ENCODE data around the gene FAM13C. TPM values are rescaled to one million over a fixed set of nuclear protein-coding genes. Genes with fewer than 3 reads are reported as not detected.

FAM13C gene
- total RNA-seq, 3 donors from 2014 or later (not counting 1 experiment from before 2014, with no cell fraction given), result not detected

DNA sequence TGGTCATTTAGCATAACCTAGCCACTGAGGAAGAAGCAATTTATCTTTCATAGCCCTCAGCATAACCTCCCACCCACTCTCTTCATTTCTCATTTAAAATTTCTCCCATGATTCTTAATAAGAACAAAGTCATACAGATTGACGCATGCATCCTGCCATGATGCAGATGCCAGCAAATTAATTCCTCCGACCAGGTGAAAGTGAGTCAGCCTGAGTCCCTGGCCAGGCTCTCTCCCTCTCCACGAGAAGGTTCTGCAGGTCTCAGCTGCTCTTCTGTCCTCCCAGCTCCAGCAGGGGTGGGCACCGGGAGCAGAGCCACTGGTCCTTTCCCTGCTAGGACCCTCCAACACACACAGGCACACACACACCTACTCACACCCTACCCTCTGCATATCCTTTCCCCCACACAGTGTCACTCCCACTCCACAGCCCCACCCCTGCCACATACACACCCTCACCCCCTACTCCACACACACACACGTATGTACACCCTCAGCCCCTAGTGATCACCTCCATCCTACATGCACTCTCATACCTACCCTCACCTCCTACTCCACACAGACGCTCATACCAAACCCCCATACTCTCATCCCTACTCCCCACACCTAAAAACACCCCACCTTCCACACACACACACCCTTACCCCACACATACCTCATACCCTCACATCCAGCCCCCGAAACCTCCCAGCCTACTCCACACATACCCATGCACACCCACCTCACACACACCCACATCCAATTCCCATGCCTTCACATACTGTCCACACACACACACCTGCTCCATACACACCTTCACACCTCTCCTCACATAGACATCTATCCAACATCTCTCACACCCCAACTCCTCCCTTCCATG is 78.0 kb downstream of the FAM13C start:
- no peak for ATAC-seq
- TF ChIP-seq, protein P1, sequence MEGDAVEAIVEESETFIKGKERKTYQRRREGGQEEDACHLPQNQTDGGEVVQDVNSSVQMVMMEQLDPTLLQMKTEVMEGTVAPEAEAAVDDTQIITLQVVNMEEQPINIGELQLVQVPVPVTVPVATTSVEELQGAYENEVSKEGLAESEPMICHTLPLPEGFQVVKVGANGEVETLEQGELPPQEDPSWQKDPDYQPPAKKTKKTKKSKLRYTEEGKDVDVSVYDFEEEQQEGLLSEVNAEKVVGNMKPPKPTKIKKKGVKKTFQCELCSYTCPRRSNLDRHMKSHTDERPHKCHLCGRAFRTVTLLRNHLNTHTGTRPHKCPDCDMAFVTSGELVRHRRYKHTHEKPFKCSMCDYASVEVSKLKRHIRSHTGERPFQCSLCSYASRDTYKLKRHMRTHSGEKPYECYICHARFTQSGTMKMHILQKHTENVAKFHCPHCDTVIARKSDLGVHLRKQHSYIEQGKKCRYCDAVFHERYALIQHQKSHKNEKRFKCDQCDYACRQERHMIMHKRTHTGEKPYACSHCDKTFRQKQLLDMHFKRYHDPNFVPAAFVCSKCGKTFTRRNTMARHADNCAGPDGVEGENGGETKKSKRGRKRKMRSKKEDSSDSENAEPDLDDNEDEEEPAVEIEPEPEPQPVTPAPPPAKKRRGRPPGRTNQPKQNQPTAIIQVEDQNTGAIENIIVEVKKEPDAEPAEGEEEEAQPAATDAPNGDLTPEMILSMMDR (IDR thresholded peaks at IDR 0.05), result no peak
- peaks cover 0 to 4% of the 10 kb centered on the region in 2 donors for H3K4me1 Mint-ChIP-seq
- H3K9me3 Mint-ChIP-seq, result peaks cover 0 to 7% of the 10 kb centered on the region in 2 donors
- Histone ChIP-seq H3K27me3 (ENCODE audit: control insufficient read depth, insufficient read depth, low read length) (no peaks in the 10 kb centered on the region), H3K4me1 (ENCODE audit: control insufficient read depth, insufficient read depth, low read length) (no peaks in the 10 kb centered on the region), H3K4me3 (ENCODE audit: low read length) (no peak overlapping the region), H3K27ac (ENCODE audit: low read length) (no peak overlapping the region), H3K36me3 (ENCODE audit: control insufficient read depth, insufficient read depth, low read length) (no peaks in the 10 kb centered on the region), H3K9me3 (ENCODE audit: control insufficient read depth, insufficient read depth, low read length) (no peaks in the 10 kb centered on the region)
- intact Hi-C loops (cut with micrococcal nuclease), result no loop called here
- no peaks in the 10 kb centered on the region for H3K36me3 Mint-ChIP-seq
- no peak for DNase-seq
- no peaks in the 10 kb centered on the region for H3K27me3 Mint-ChIP-seq (ENCODE audit: low read depth in 2 of 2)
- no peak overlapping the region for H3K27ac Mint-ChIP-seq
- WGBS (ENCODE audit: insufficient coverage), result 83% methylated on average over 7 of the region's 7 CpGs
- no peak overlapping the region for H3K4me3 Mint-ChIP-seq

DNA sequence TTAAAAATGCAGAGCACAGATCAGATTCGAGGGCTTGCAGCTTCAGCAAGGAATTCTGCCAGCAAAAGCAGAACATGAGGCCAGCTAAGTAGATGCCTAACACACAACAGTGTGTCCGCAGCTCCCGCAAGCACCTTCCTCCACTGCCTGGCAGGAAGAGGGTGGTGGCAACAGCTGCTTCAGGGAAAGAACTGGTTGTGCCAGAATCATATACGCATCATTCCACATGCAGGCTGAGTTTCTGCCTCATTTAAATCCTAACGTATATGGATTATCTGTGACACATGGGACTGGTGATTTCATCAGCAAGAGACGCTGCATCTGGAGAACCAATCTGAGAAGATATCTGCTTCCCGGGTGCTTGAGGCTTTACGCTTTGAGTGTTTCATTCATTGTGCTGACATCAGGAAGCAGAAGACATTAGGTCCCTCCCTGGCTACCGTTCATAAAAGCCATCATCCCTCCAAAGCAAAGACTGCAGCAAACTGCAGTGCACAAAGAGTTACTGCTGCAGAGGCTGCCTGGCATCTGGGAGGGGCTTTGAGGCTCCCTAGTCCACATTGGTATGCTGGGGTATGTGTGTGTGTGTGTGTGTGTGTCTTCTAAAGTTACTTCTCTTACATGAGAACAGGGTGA is 78.8 kb downstream of the FAM13C start:
- no peak overlapping the region for H3K4me3 Mint-ChIP-seq
- peaks cover 0 to 4% of the 10 kb centered on the region in 2 donors for H3K4me1 Mint-ChIP-seq
- Histone ChIP-seq H3K4me1 (ENCODE audit: control insufficient read depth, insufficient read depth, low read length) (no peaks in the 10 kb centered on the region), H3K9me3 (ENCODE audit: control insufficient read depth, insufficient read depth, low read length) (no peaks in the 10 kb centered on the region), H3K27me3 (ENCODE audit: control insufficient read depth, insufficient read depth, low read length) (no peaks in the 10 kb centered on the region), H3K36me3 (ENCODE audit: control insufficient read depth, insufficient read depth, low read length) (no peaks in the 10 kb centered on the region), H3K4me3 (ENCODE audit: low read length) (no peak overlapping the region), H3K27ac (ENCODE audit: low read length) (no peak overlapping the region)
- no peak for ATAC-seq
- H3K27ac Mint-ChIP-seq, result no peak overlapping the region
- WGBS (ENCODE audit: insufficient coverage), result 36% methylated on average over 9 of the region's 9 CpGs
- intact Hi-C loops (cut with micrococcal nuclease), result no loop called here
- peaks cover 0 to 7% of the 10 kb centered on the region in 2 donors for H3K9me3 Mint-ChIP-seq
- no peak for DNase-seq
- H3K36me3 Mint-ChIP-seq, result no peaks in the 10 kb centered on the region
- H3K27me3 Mint-ChIP-seq (ENCODE audit: low read depth in 2 of 2), result no peaks in the 10 kb centered on the region
- TF ChIP-seq, protein P1 (IDR thresholded peaks at IDR 0.05), result no peak

DNA sequence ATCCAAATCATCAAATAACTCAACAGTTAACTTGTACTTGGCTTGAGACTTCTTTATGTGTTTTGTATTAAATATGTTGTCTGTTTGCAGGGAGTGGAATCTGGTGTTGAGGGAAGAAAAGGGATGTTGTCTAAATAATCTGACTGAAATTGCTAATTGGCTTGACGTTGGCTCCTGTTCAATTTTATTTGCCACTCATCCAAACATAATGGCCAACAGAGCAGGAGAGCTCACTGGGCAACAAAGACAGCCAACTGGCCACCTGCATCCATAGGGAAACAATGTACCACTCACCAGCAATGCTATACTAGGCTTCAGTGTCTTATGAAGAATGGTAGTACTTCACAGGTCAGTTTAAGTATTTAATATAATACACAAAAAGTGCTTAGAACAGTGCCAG is 80.5 kb downstream of the FAM13C start:
- Histone ChIP-seq H3K4me1 (ENCODE audit: control insufficient read depth, insufficient read depth, low read length) (no peaks in the 10 kb centered on the region), H3K36me3 (ENCODE audit: control insufficient read depth, insufficient read depth, low read length) (no peaks in the 10 kb centered on the region), H3K27ac (ENCODE audit: low read length) (no peak overlapping the region), H3K4me3 (ENCODE audit: low read length) (no peak overlapping the region), H3K27me3 (ENCODE audit: control insufficient read depth, insufficient read depth, low read length) (no peaks in the 10 kb centered on the region), H3K9me3 (ENCODE audit: control insufficient read depth, insufficient read depth, low read length) (no peaks in the 10 kb centered on the region)
- Mint-ChIP-seq H3K4me1 (peaks cover 0 to 4% of the 10 kb centered on the region in 2 donors), H3K9me3 (peaks cover 0 to 7% of the 10 kb centered on the region in 2 donors), H3K4me3 (no peak overlapping the region), H3K36me3 (no peaks in the 10 kb centered on the region), H3K27ac (no peak overlapping the region), H3K27me3 (ENCODE audit: low read depth in 2 of 2) (no peaks in the 10 kb centered on the region)
- intact Hi-C loops (cut with micrococcal nuclease), result no loop called here
- ATAC-seq (no peak), DNase-seq (no peak)
- WGBS (ENCODE audit: insufficient coverage), result 83% methylated on average over 1 of the region's 1 CpG
- TF ChIP-seq, protein P1 (IDR thresholded peaks at IDR 0.05), result no peak

Data from natural killer cell (primary cell).